ENCODE results near the gene ADARB2. TPM values are rescaled to one million over a fixed set of nuclear protein-coding genes. Genes with fewer than 3 reads are reported as not detected.

Gene ADARB2
- total RNA-seq, 4 donors from 2014 or later, result 2.3 to 3.7 (median 2.6) TPM

GRCh38 chr10:1531883-1532597 lies 205.3 kb downstream of the ADARB2 start:
- no peak for DNase-seq (ENCODE audit: extremely low spot score)
- peaks cover 0 to 42% (median 0%) of the 10 kb centered on the region in 4 donors for H3K27me3 ChIP-seq
- H3K27ac ChIP-seq (replicated peaks in 1 of 4), result no peak overlapping the region
- H3K9me3 ChIP-seq, result no peaks in the 10 kb centered on the region
- H3K4me3 ChIP-seq, result no peak overlapping the region
- no peaks in the 10 kb centered on the region for H3K4me1 ChIP-seq
- no peaks in the 10 kb centered on the region for H3K36me3 ChIP-seq
- intact Hi-C loops (cut with DNase I), result no loop called here
- no peak for TF ChIP-seq CTCF (IDR thresholded peaks at IDR 0.05)
- TF ChIP-seq POLR2AphosphoS5 (IDR thresholded peaks at IDR 0.05), result no peak
- TF ChIP-seq EP300 (IDR thresholded peaks at IDR 0.05), result no peak
- TF ChIP-seq POLR2A (IDR thresholded peaks at IDR 0.05; ENCODE audit: low read depth), result no peak
- 70% methylated on average over 17 of the region's 18 CpGs for WGBS

- DNase-seq (ENCODE audit: extremely low spot score), result no peak
- intact Hi-C loops (cut with DNase I), result no loop called here
- H3K27ac ChIP-seq (replicated peaks in 1 of 4), result no peak overlapping the region
- peaks cover 0 to 5% (median 0%) of the 10 kb centered on the region in 4 donors for H3K4me1 ChIP-seq
- WGBS, result 91% methylated on average over 10 of the region's 16 CpGs
- no peak overlapping the region for H3K4me3 ChIP-seq
- TF ChIP-seq EP300 (IDR thresholded peaks at IDR 0.05) (no peak), CTCF (IDR thresholded peaks at IDR 0.05) (no peak), POLR2A (IDR thresholded peaks at IDR 0.05; ENCODE audit: low read depth) (no peak), POLR2AphosphoS5 (IDR thresholded peaks at IDR 0.05) (no peak)
- H3K9me3 ChIP-seq, result no peaks in the 10 kb centered on the region
- peaks cover 0 to 52% (median 0%) of the 10 kb centered on the region in 4 donors for H3K27me3 ChIP-seq
- H3K36me3 ChIP-seq, result no peaks in the 10 kb centered on the region
Observed at GRCh38 chr10:1530871-1531517, 206.3 kb downstream of the ADARB2 start.

GRCh38 chr10:1529806-1530413 lies 207.4 kb downstream of the ADARB2 start:
- Histone ChIP-seq H3K27me3 (peaks cover 0 to 59% (median 0%) of the 10 kb centered on the region in 4 donors), H3K4me3 (no peak overlapping the region), H3K9me3 (no peaks in the 10 kb centered on the region), H3K27ac (replicated peaks in 1 of 4) (no peak overlapping the region), H3K4me1 (peaks cover 0 to 5% (median 0%) of the 10 kb centered on the region in 4 donors), H3K36me3 (no peaks in the 10 kb centered on the region)
- 96% methylated on average over 14 of the region's 15 CpGs for WGBS
- intact Hi-C loops (cut with DNase I), result no loop called here
- no peak for DNase-seq (ENCODE audit: extremely low spot score)
- TF ChIP-seq EP300 (IDR thresholded peaks at IDR 0.05), result no peak
- no peak for TF ChIP-seq POLR2A (IDR thresholded peaks at IDR 0.05; ENCODE audit: low read depth)
- TF ChIP-seq POLR2AphosphoS5 (IDR thresholded peaks at IDR 0.05), result no peak

- H3K36me3 ChIP-seq, result no peaks in the 10 kb centered on the region
- no peak overlapping the region for H3K27ac ChIP-seq (replicated peaks in 1 of 4)
- WGBS, result 90% methylated on average over 15 of the region's 15 CpGs
- DNase-seq (ENCODE audit: extremely low spot score), result no peak
- TF ChIP-seq POLR2AphosphoS5 (IDR thresholded peaks at IDR 0.05) (no peak), CTCF (IDR thresholded peaks at IDR 0.05) (no peak), EP300 (IDR thresholded peaks at IDR 0.05) (no peak), POLR2A (IDR thresholded peaks at IDR 0.05; ENCODE audit: low read depth) (no peak)
- peaks cover 0 to 46% (median 0%) of the 10 kb centered on the region in 4 donors for H3K27me3 ChIP-seq
- intact Hi-C loops (cut with DNase I), result no loop called here
- peaks cover 0 to 5% (median 0%) of the 10 kb centered on the region in 4 donors for H3K4me1 ChIP-seq
- H3K4me3 ChIP-seq, result no peak overlapping the region
- H3K9me3 ChIP-seq, result no peaks in the 10 kb centered on the region
Observed at GRCh38 chr10:1527951-1528350, 209.4 kb downstream of the ADARB2 start.

All from esophagus muscularis mucosa (tissue), 4 donors.